NB4 (cell line): Measurements from ENCODE around the gene GDNF.

ENCODE experiments used
- CTCF ChIP-seq: IDR thresholded peaks from one replicate; pipeline ENCODE4 v1.5.1; 2012; ENCODE audit warnings: low read depth, low read length
- MAX ChIP-seq: IDR thresholded peaks from 2 replicates; pipeline ENCODE4 v1.6.1; 2011; ENCODE audit warnings: low read depth, low read length
- POLR2A ChIP-seq: IDR thresholded peaks from 2 replicates; pipeline ENCODE4 v1.6.1; 2011; ENCODE audit warnings: mild to moderate bottlenecking; ENCODE audit not compliant: insufficient read length; ENCODE audit errors: extremely low read depth

GRCh38 chr5:37787742-37788141, 52.1 kb downstream of the GDNF start:
- TF ChIP-seq CTCF (no peak), POLR2A (no peak), MAX (no peak)
